Ishikawa (cell line): ENCODE results near the gene REX1BD.

Experiments
- CEBPB ChIP-seq: IDR thresholded peaks from 2 replicates; pipeline ENCODE4 v1.6.1; 2012
- CREB1 ChIP-seq: IDR thresholded peaks from 2 replicates; pipeline ENCODE4 v1.6.1; 2012; ENCODE audit warnings: low read depth
- EGR1 ChIP-seq: IDR thresholded peaks from 2 replicates; pipeline ENCODE4 v1.6.1; 2012
- EP300 ChIP-seq: IDR thresholded peaks from 2 replicates; pipeline ENCODE4 v1.6.1; 2012; ENCODE audit warnings: borderline replicate concordance
- FOXM1 ChIP-seq: IDR thresholded peaks from 2 replicates; pipeline ENCODE4 v1.6.1; 2012; ENCODE audit warnings: low read depth, borderline replicate concordance
- MAX ChIP-seq: IDR thresholded peaks from 2 replicates; pipeline ENCODE4 v1.6.1; 2012
- NFIC ChIP-seq: IDR thresholded peaks from 2 replicates; pipeline ENCODE4 v1.6.1; 2012
- RAD21 ChIP-seq: IDR thresholded peaks from 2 replicates; pipeline ENCODE4 v1.6.1; 2012; ENCODE audit warnings: low read depth
- REST ChIP-seq: IDR thresholded peaks from 2 replicates; pipeline ENCODE4 v1.6.1; 2012; ENCODE audit warnings: low read depth, mild to moderate bottlenecking
- TAF1 ChIP-seq: IDR thresholded peaks from 2 replicates; pipeline ENCODE4 v1.6.1; 2012; ENCODE audit warnings: low read depth, mild to moderate bottlenecking
- TCF12 ChIP-seq: IDR thresholded peaks from 2 replicates; pipeline ENCODE4 v1.6.1; 2012; ENCODE audit warnings: low read depth
- TEAD4 ChIP-seq: IDR thresholded peaks from 2 replicates; pipeline ENCODE4 v1.6.1; 2012
- USF1 ChIP-seq: IDR thresholded peaks from 2 replicates; pipeline ENCODE4 v1.6.1; 2012
- YY1 ChIP-seq: IDR thresholded peaks from 2 replicates; pipeline ENCODE4 v1.6.1; 2012; ENCODE audit warnings: low read depth
- ZBTB7A ChIP-seq: IDR thresholded peaks from 2 replicates; pipeline ENCODE4 v1.6.1; 2012; ENCODE audit warnings: low read depth

The REX1BD gene

GRCh38 chr19:18612772-18613588, 24.4 kb downstream of the REX1BD start, which contains the start of gene TMEM59L:
Gene TMEM59L (plus strand): TSS chr19:18612870. CDS start chr19:18612959, 89 bp downstream.
- TF ChIP-seq TCF12 (no peak), ZBTB7A (no peak; the same call in none of the 2 replicates), NFIC (no peak), EGR1 (no peak), YY1 (no peak), EP300 (no peak)

- no peak for TF ChIP-seq TEAD4
- TF ChIP-seq TAF1: no peak
- no peak for TF ChIP-seq YY1
- no peak for TF ChIP-seq CREB1
- TF ChIP-seq RAD21: no peak
Observed at GRCh38 chr19:18613589-18614234, 25.1 kb downstream of the REX1BD start.

- TF ChIP-seq CREB1: no peak
- TF ChIP-seq FOXM1: no peak
- no peak for TF ChIP-seq TEAD4
- TF ChIP-seq ZBTB7A: no peak
- no peak for TF ChIP-seq REST
Observed at GRCh38 chr19:18616023-18616422, 27.4 kb downstream of the REX1BD start.

- TF ChIP-seq TAF1 (no peak), REST (no peak), EP300 (no peak), ZBTB7A (no peak), CREB1 (no peak), EGR1 (no peak), MAX (no peak), CEBPB (no peak), NFIC (no peak), USF1 (no peak), TCF12 (no peak), FOXM1 (no peak), RAD21 (no peak)
Observed at GRCh38 chr19:18617562-18617961, 29.0 kb downstream of the REX1BD start.

- TF ChIP-seq TEAD4 (no peak), ZBTB7A (no peak), EP300 (no peak), CEBPB (no peak), REST (no peak), RAD21 (no peak), CREB1 (no peak), USF1 (no peak), TCF12 (no peak), NFIC (no peak), TAF1 (no peak)
Observed at GRCh38 chr19:18618236-18618635, 29.6 kb downstream of the REX1BD start.
